HepG2 (cell line): ENCODE results near the gene ZNF581. TPM values are rescaled to one million over a fixed set of nuclear protein-coding genes. Genes with fewer than 3 reads are reported as not detected.
A peak's percentile ranks its signal among the peaks of the same experiment; 100 is the strongest.

Source experiments
- FIP1L1 ChIP-seq: fragments of 200-400 bp; formaldehyde crosslinking; IDR thresholded peaks from 2 replicates; pipeline ENCODE4 v1.6.1; 2018; ENCODE audit warnings: low read depth, mild to moderate bottlenecking, low read length, moderate library complexity, borderline replicate concordance; ENCODE audit not compliant: insufficient read depth
- MAF1 ChIP-seq: sonication (generic); formaldehyde crosslinking; IDR thresholded peaks from 2 replicates; pipeline ENCODE4 v1.5.0; 2020; ENCODE audit warnings: missing genetic modification reagents, borderline replicate concordance
- MEIS2 ChIP-seq: sonication (generic); formaldehyde crosslinking; IDR thresholded peaks from 2 replicates; pipeline ENCODE4 v1.9.0; 2021; ENCODE audit warnings: mild to moderate bottlenecking, missing genetic modification reagents
- PAXIP1 ChIP-seq: sonication (generic); formaldehyde crosslinking; conservative IDR thresholded peaks from 2 replicates; pipeline ENCODE4 v1.4.0; 2020; ENCODE audit warnings: mild to moderate bottlenecking, missing genetic modification reagents, moderate library complexity
- PCBP1 ChIP-seq: fragments of 200-400 bp; formaldehyde crosslinking; IDR thresholded peaks from 2 replicates; pipeline ENCODE4 v1.6.1; 2017; ENCODE audit warnings: mild to moderate bottlenecking, low read depth, low read length, borderline replicate concordance
- SAP130 ChIP-seq: IDR thresholded peaks from 2 replicates; pipeline ENCODE4 v1.6.1; 2016; ENCODE audit warnings: low read depth
- SSRP1 ChIP-seq: IDR thresholded peaks from 2 replicates; pipeline ENCODE4 v1.6.1; 2016; ENCODE audit warnings: control low read depth
- TCF12 ChIP-seq, 2 experiments: fragments of 450-650 bp in 1 of 2; sonication (generic) in 1 of 2; formaldehyde crosslinking in 1 of 2; IDR thresholded peaks; 2 replicates each; pipeline versions ENCODE4 v1.6.1 to v1.8.0; 2017 to 2022; ENCODE audit warnings: antibody characterized with exemption in 1 of 2, mild to moderate bottlenecking in 1 of 2, missing genetic modification reagents in 1 of 2, moderate library complexity in 1 of 2
- ZBTB10 ChIP-seq: sonication (generic); formaldehyde crosslinking; IDR thresholded peaks from 2 replicates; pipeline ENCODE4 v1.4.0; 2020; ENCODE audit warnings: missing genetic modification reagents, borderline replicate concordance
- ZBTB38 ChIP-seq: sonication (generic); formaldehyde crosslinking; IDR thresholded peaks from 2 replicates; pipeline ENCODE4 v1.5.1; 2020; ENCODE audit warnings: mild to moderate bottlenecking, missing genetic modification reagents
- ZNF256 ChIP-seq: sonication (generic); formaldehyde crosslinking; conservative IDR thresholded peaks from 2 replicates; pipeline ENCODE4 v1.4.0; 2020; ENCODE audit warnings: missing genetic modification reagents
- ZNF329 ChIP-seq: sonication (generic); formaldehyde crosslinking; IDR thresholded peaks from 2 replicates; pipeline ENCODE4 v1.9.0; 2021; ENCODE audit warnings: low read depth, mild to moderate bottlenecking, missing genetic modification reagents
- ZNF580 ChIP-seq: IDR thresholded peaks from 2 replicates; pipeline ENCODE4 v1.6.1; 2016; ENCODE audit warnings: low read depth, borderline replicate concordance
- ZNF687 ChIP-seq: sonication (generic); formaldehyde crosslinking; IDR thresholded peaks from 2 replicates; pipeline ENCODE4 v1.5.1; 2020; ENCODE audit warnings: mild to moderate bottlenecking, missing genetic modification reagents, moderate library complexity
- ZNF891 ChIP-seq: sonication (generic); formaldehyde crosslinking; IDR thresholded peaks from 2 replicates; pipeline ENCODE4 v1.5.0; 2020; ENCODE audit warnings: mild to moderate bottlenecking, missing genetic modification reagents
- polyA plus RNA-seq, 8 experiments: library from polyadenylated mRNA; depleted of rRNA in 3 of 8; stranded (reverse) in 7 of 8; unstranded in 1 of 8; fragments of >200 nt; fragmentation: Illumina TruSeq in 4 of 8; extraction: Trizol in 4 of 8; gene quantifications; 2 replicates each; pipeline versions ENCODE4 v1.2.1 to v1.2.3, GENCODE V29; 2011 to 2016; ENCODE audit warnings: low read depth in 4 of 8, missing spikeins in 1 of 8, mixed read lengths in 1 of 8; ENCODE audit not compliant: insufficient read depth in 1 of 8
- total RNA-seq, 5 experiments: library from RNA; depleted of rRNA; stranded (reverse); fragments of >200 nt; fragmentation: Illumina TruSeq; extraction: Trizol; gene quantifications; 2 replicates each; pipeline ENCODE4 v1.2.3, GENCODE V29; 2016; ENCODE audit warnings: low read depth in 1 of 5
- TF ChIP-seq, protein P1 (sequence below): sonication (generic); formaldehyde crosslinking; IDR thresholded peaks from 2 replicates; pipeline ENCODE4 v1.9.0; 2021; ENCODE audit warnings: missing genetic modification reagents, mild to moderate bottlenecking, borderline replicate concordance

The ZNF581 gene
- total and polyA plus RNA-seq, 2 of the 13 experiments (the other 11 are each of a cell fraction or from before 2014, with no cell fraction given), result 19.6 to 49.5 TPM

GRCh38 chr19:55656988-55657747 is 13.7 kb downstream of the ZNF581 start (continued):
- peak; percentile 40; the same call in 1 of the 2 replicates for TF ChIP-seq ZNF687 (CRISPR knock-in tag)
- no peak for TF ChIP-seq MEIS2
- no peak for TF ChIP-seq MAF1 (CRISPR knock-in tag)
- no peak for TF ChIP-seq ZNF256 (CRISPR knock-in tag)
- TF ChIP-seq, protein P1, sequence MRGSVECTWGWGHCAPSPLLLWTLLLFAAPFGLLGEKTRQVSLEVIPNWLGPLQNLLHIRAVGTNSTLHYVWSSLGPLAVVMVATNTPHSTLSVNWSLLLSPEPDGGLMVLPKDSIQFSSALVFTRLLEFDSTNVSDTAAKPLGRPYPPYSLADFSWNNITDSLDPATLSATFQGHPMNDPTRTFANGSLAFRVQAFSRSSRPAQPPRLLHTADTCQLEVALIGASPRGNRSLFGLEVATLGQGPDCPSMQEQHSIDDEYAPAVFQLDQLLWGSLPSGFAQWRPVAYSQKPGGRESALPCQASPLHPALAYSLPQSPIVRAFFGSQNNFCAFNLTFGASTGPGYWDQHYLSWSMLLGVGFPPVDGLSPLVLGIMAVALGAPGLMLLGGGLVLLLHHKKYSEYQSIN (CRISPR knock-in tag), result no peak
- TF ChIP-seq SSRP1, result no peak
- TF ChIP-seq PCBP1, result no peak
- TF ChIP-seq ZNF891 (CRISPR knock-in tag), result no peak
- TF ChIP-seq ZNF329 (CRISPR knock-in tag), result no peak
- TF ChIP-seq ZNF580 (CRISPR knock-in tag), result no peak
- TF ChIP-seq SAP130 (CRISPR knock-in tag), result peak; percentile 18; the same call in 1 of the 2 replicates
- no peak for TF ChIP-seq TCF12 (IDR thresholded peaks at IDR 0.05)
- TF ChIP-seq TCF12 (CRISPR knock-in tag; IDR thresholded peaks at IDR 0.05), result no peak
- no peak for TF ChIP-seq PAXIP1 (CRISPR knock-in tag)
- no peak for TF ChIP-seq FIP1L1
- peak; percentile 33; the same call in 1 of the 2 replicates for TF ChIP-seq ZBTB38 (CRISPR knock-in tag)
- TF ChIP-seq ZBTB10 (CRISPR knock-in tag), result no peak
